GM12873 (cell line): ENCODE results near the gene IQCH.

ENCODE experiments used
- CTCF ChIP-seq: IDR thresholded peaks from 2 replicates; pipeline ENCODE4 v1.5.1; 2012; ENCODE audit warnings: low read depth, mild to moderate bottlenecking, moderate library complexity, low read length, control low read depth; ENCODE audit not compliant: insufficient read depth; ENCODE audit errors: missing control alignments

IQCH gene

DNA sequence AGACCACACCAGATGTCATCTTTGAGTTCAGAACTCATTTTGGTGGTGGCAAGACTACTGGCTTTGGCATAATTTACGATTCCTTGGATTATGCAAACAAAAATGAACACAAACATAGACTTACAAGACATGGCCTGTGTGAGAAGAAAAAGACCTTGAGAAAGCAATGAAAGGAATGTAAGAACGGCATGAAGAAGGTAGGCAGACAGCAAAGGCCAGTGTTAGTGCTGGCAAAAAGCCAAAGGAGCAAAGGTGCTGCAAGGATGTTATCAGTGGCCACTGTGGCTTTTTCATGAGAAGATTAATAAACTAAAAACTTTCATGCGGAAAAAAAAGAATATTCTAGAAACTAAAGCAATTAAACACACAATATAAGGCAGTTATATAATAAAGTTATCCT, 22.0 kb upstream of the IQCH start:
- TF ChIP-seq CTCF, result no peak

- peak; percentile 42 for TF ChIP-seq CTCF
Measured at GRCh38 chr15:67240235-67241131, 14.1 kb upstream of the IQCH start.

GRCh38 chr15:67241132-67241855, 13.3 kb upstream of the IQCH start:
- TF ChIP-seq CTCF, result no peak

- TF ChIP-seq CTCF, result no peak
Measured at GRCh38 chr15:67242708-67243111, 11.9 kb upstream of the IQCH start.

DNA sequence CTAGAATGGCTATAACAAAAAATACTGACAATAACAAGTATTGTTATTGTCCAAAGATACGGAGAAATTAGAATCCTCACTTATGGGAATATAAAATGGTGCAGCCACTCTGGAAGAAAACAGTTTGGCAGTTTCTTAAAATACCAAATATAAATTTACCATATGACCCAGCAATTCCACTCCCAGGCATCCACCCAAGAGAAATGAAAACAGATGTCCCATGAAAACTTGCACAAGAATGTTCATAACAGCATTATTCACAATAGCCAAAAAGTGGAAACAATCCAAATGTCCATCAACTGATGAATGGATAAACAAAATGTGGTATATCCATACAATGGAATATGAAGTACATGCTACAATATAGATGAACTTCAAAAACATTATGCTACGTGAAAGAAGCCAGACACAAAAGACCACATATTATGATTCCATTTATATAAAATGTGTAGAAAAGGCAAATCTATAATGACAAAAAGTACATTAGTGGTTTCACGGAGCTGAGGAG, 9.6 kb upstream of the IQCH start:
- TF ChIP-seq CTCF, result no peak

- TF ChIP-seq CTCF, result no peak
Measured at GRCh38 chr15:67248011-67248505, 6.5 kb upstream of the IQCH start.

- no peak for TF ChIP-seq CTCF
Measured at GRCh38 chr15:67249830-67250229, 4.8 kb upstream of the IQCH start.
